ENCODE results near the gene SLC25A1. TPM values are rescaled to one million over a fixed set of nuclear protein-coding genes. Genes with fewer than 3 reads are reported as not detected.

SLC25A1 gene
- total RNA-seq (10 to 100 TPM; 36.3 to 95.8 TPM), polyA plus RNA-seq (10 to 100 TPM; 48.1 to 49.1 TPM)
- long read RNA-seq, donor 1, transcript SLC25A1-201 (9 exons, 1,648 nt): major isoform, 22 of 36 reads
- long read RNA-seq, donor 1, partial matches to known transcripts: 11 of 36 reads
- long read RNA-seq, donor 1, other reads (novel, unspliced or antisense): 0 of 36 reads
- long read RNA-seq, donor 2, transcript SLC25A1-201 (9 exons, 1,648 nt): major isoform, 8 of 8 reads
- long read RNA-seq, donor 2, partial matches to known transcripts: 0 of 8 reads
- long read RNA-seq, donor 2, other reads (novel, unspliced or antisense): 0 of 8 reads
- long read RNA-seq, donor 3, transcript SLC25A1-201 (9 exons, 1,648 nt): major isoform, 14 of 16 reads
- long read RNA-seq, donor 3, partial matches to known transcripts: 0 of 16 reads
- long read RNA-seq, donor 3, other reads (novel, unspliced or antisense): 0 of 16 reads
- long read RNA-seq, donor 4, transcript SLC25A1-201 (9 exons, 1,648 nt): major isoform, 9 of 18 reads
- long read RNA-seq, donor 4, partial matches to known transcripts: 6 of 18 reads
- long read RNA-seq, donor 4, other reads (novel, unspliced or antisense): 0 of 18 reads
- long read RNA-seq, donor 5, transcript SLC25A1-202 (9 exons, 1,514 nt): minor isoform, 6 of 52 reads
- long read RNA-seq, donor 5, transcript SLC25A1-201 (9 exons, 1,648 nt): major isoform, 30 of 52 reads
- long read RNA-seq, donor 5, partial matches to known transcripts: 16 of 52 reads
- long read RNA-seq, donor 5, other reads (novel, unspliced or antisense): 0 of 52 reads

DNA sequence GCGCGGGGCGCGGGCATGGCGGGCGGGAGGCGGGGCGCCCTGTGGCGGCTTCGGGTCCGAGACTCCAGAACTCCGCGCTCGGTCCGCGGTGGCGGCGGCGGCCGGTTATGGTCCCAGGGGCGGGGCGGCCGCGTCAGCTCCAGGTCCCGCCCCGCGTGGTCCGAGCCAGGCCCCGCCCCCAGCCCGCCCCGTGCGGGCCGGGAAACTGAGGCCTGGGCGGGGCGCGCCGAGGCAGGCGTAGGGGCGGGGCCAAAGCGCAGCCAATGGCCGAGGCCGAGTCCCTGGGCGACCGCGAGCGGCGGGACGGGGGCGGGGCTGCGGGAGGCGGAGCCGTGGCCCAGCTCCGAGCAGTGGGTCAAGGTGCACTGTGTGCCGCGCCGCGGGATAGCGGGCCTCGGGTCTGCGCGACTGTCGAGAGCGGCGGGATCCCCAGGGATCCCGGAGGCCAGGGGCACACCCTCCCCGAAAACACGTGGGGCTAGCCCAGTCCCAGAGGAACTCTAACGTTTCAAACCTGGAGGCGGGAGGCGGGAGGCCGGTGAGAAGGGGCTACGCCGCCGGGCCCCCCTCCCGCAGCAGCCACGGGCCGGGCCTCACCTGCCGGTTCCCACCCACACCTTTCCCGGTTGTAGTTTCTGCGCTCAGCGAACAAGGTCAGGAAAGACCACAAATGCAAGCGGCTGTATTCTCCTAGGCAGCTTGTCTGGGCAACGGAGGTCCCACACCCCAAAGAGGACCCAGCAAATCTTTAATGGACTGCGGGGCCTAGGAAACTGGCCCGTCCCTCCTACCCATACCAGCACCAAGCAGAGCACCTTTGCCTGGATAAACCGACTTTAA is at the start of gene SLC25A1:
SLC25A1 (minus strand) TSS at position 80 of the 840 bp plus-strand sequence; CDS start at position 17, 63 bp downstream.
- H3K36me3 ChIP-seq (ENCODE audit: control insufficient read depth in 4 of 4, insufficient read depth in 4 of 4, low read length in 4 of 4): peaks cover 0 to 3% (median 0%) of the 10 kb centered on the region in 4 donors
- no peaks in the 10 kb centered on the region for H3K27me3 ChIP-seq (ENCODE audit: control insufficient read depth in 3 of 3, insufficient read depth in 3 of 3, low read length in 2 of 3)
- DNase-seq (peak; percentile 91 to 94 (median 92)), ATAC-seq (ENCODE audit: insufficient read depth, low FRiP score) (peak; percentile 93)
- H3K4me1 ChIP-seq (ENCODE audit: control insufficient read depth in 5 of 5, insufficient read depth in 5 of 5, low read length in 5 of 5): peaks cover 0 to 25% (median under 1%) of the 10 kb centered on the region in 5 donors
- 1% methylated on average over 49 to 86 of the region's 86 CpGs for WGBS, 2 donors
- H3K4me3 ChIP-seq: peak within 1 kb of the TSS; percentile 63
- H3K9me3 ChIP-seq (ENCODE audit: control insufficient read depth in 4 of 4, insufficient read depth in 3 of 4, low read length in 3 of 4): no peaks in the 10 kb centered on the region
- H3K27ac ChIP-seq (ENCODE audit: low read depth in 1 of 2, low read length in 1 of 2): peak within 1 kb of the TSS; percentile 82 to 89
- TF ChIP-seq, protein P1, sequence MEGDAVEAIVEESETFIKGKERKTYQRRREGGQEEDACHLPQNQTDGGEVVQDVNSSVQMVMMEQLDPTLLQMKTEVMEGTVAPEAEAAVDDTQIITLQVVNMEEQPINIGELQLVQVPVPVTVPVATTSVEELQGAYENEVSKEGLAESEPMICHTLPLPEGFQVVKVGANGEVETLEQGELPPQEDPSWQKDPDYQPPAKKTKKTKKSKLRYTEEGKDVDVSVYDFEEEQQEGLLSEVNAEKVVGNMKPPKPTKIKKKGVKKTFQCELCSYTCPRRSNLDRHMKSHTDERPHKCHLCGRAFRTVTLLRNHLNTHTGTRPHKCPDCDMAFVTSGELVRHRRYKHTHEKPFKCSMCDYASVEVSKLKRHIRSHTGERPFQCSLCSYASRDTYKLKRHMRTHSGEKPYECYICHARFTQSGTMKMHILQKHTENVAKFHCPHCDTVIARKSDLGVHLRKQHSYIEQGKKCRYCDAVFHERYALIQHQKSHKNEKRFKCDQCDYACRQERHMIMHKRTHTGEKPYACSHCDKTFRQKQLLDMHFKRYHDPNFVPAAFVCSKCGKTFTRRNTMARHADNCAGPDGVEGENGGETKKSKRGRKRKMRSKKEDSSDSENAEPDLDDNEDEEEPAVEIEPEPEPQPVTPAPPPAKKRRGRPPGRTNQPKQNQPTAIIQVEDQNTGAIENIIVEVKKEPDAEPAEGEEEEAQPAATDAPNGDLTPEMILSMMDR (IDR thresholded peaks at IDR 0.05; ENCODE audit: control extremely low read depth, extremely low read depth): no peak
- H3K9ac ChIP-seq (ENCODE audit: insufficient read depth in 1 of 2, low read length in 2 of 2): peak within 1 kb of the TSS; percentile 3 to 5

DNA sequence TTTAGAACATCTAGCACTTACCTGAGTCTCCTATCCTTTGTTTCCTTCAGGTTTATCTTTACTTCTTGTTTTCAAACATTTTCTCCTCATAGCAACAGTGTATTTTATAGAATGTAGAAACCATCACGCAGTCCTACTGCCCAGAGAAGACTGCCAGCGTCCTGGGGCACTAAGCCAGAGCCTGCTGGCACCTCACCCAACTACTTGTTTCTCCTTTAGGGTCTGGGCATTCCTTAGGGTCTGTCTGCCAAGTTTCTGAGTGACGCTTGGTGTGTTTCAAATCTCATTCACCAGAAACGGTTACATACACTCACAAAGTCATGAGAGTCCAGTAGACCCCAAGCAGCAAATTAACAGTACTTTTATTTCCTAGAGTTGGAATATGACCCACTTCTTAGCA is 49.6 kb upstream of the SLC25A1 start:
- DNase-seq (no peak), ATAC-seq (ENCODE audit: insufficient read depth, low FRiP score) (no peak)
- 79 to 91% methylated on average over 4 of the region's 4 CpGs for WGBS, 2 donors
- no peak overlapping the region for H3K4me3 ChIP-seq
- H3K9me3 ChIP-seq (ENCODE audit: control insufficient read depth in 4 of 4, insufficient read depth in 3 of 4, low read length in 3 of 4): peaks cover 0 to 2% (median 0%) of the 10 kb centered on the region in 4 donors
- TF ChIP-seq, protein P1 (IDR thresholded peaks at IDR 0.05; ENCODE audit: control extremely low read depth, extremely low read depth): no peak
- H3K27me3 ChIP-seq (ENCODE audit: control insufficient read depth in 3 of 3, insufficient read depth in 3 of 3, low read length in 2 of 3): no peaks in the 10 kb centered on the region
- H3K27ac ChIP-seq (ENCODE audit: low read depth in 1 of 2, low read length in 1 of 2): no peak overlapping the region
- H3K36me3 ChIP-seq (ENCODE audit: control insufficient read depth in 4 of 4, insufficient read depth in 4 of 4, low read length in 4 of 4): peaks cover 3 to 12% (median 3%) of the 10 kb centered on the region in 4 donors
- H3K9ac ChIP-seq (ENCODE audit: insufficient read depth in 1 of 2, low read length in 2 of 2): no peak overlapping the region
- H3K4me1 ChIP-seq (ENCODE audit: control insufficient read depth in 5 of 5, insufficient read depth in 5 of 5, low read length in 5 of 5): peaks cover 0 to 2% (median 0%) of the 10 kb centered on the region in 5 donors

DNA sequence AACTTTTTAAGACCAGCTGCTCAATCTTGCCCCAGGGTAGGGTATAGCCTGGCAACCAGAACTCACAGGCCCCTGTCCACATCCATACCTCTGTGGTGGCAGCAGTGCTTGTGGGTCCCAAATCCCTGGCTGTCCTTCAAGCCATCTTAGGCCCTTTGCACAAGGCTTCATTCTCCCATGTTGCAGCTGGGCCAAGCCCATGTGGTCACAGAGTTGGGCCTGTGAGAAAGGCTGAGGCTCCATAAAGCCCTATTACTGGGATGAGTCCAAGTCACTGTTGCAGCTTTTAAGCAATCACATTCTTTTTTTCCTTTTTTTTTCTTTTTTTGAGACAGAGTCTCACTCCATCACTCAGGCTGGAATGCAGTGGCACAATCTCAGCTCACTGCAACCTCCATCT is 47.9 kb upstream of the SLC25A1 start:
- Histone ChIP-seq H3K36me3 (ENCODE audit: control insufficient read depth in 4 of 4, insufficient read depth in 4 of 4, low read length in 4 of 4) (peaks cover 3 to 15% (median 7%) of the 10 kb centered on the region in 4 donors), H3K27ac (ENCODE audit: low read depth in 1 of 2, low read length in 1 of 2) (no peak overlapping the region), H3K9ac (ENCODE audit: insufficient read depth in 1 of 2, low read length in 2 of 2) (no peak overlapping the region), H3K4me3 (no peak overlapping the region), H3K9me3 (ENCODE audit: control insufficient read depth in 4 of 4, insufficient read depth in 3 of 4, low read length in 3 of 4) (peaks cover 0 to 2% (median 0%) of the 10 kb centered on the region in 4 donors), H3K4me1 (ENCODE audit: control insufficient read depth in 5 of 5, insufficient read depth in 5 of 5, low read length in 5 of 5) (peaks cover 0 to 2% (median 0%) of the 10 kb centered on the region in 5 donors), H3K27me3 (ENCODE audit: control insufficient read depth in 3 of 3, insufficient read depth in 3 of 3, low read length in 2 of 3) (no peaks in the 10 kb centered on the region)
- TF ChIP-seq, protein P1 (IDR thresholded peaks at IDR 0.05; ENCODE audit: control extremely low read depth, extremely low read depth): no peak
- no peak for ATAC-seq (ENCODE audit: insufficient read depth, low FRiP score)
- peak in 1 of 3 donors; percentile 34 for DNase-seq

Data from lung (tissue), 16 donors.